Islet precursor cell (in vitro differentiated cells): Measurements from ENCODE around the gene VIL1.

ENCODE experiments used
- DNase-seq: peaks from one replicate; pipeline ENCODE4 v3.0.0-alpha.2; 2018

The VIL1 gene

GRCh38 chr2:218395456-218395825, 23.5 kb upstream of the VIL1 start:
- no peak for DNase-seq

GRCh38 chr2:218395826-218396687, 22.9 kb upstream of the VIL1 start:
- DNase-seq = peak; percentile 94

- DNase-seq = peak; percentile 83
These were observed 22.0 kb upstream of the VIL1 start for GRCh38 chr2:218396688-218397462.

- no peak for DNase-seq
These were observed 21.5 kb upstream of the VIL1 start for GRCh38 chr2:218397463-218397819.

- DNase-seq = peak; percentile 96
These were observed 21.0 kb upstream of the VIL1 start for GRCh38 chr2:218397820-218398436.

GRCh38 chr2:218398437-218399390, 20.2 kb upstream of the VIL1 start:
- DNase-seq = peak; percentile 83

GRCh38 chr2:218399391-218400166, 19.3 kb upstream of the VIL1 start, which contains the start of gene CTDSP1:
CTDSP1 (plus strand) TSS chr2:218399868; CDS start chr2:218400091, 223 bp downstream.
- peak; percentile 97 for DNase-seq

GRCh38 chr2:218400167-218400929, 18.6 kb upstream of the VIL1 start:
- DNase-seq = peak; percentile 76

- peak; percentile 67 for DNase-seq
These were observed 17.7 kb upstream of the VIL1 start for GRCh38 chr2:218400930-218401881.

GRCh38 chr2:218401890-218402289, 17.0 kb upstream of the VIL1 start:
- peak; percentile 53 for DNase-seq

- no peak for DNase-seq
These were observed 16.4 kb upstream of the VIL1 start for GRCh38 chr2:218402491-218402901.

- no peak for DNase-seq
These were observed 16.0 kb upstream of the VIL1 start for GRCh38 chr2:218402911-218403411.

- DNase-seq = no peak
These were observed 15.1 kb upstream of the VIL1 start for GRCh38 chr2:218403810-218404209.

- DNase-seq = peak; percentile 54
These were observed 14.4 kb upstream of the VIL1 start for GRCh38 chr2:218404351-218405085.

- DNase-seq = no peak
These were observed 13.7 kb upstream of the VIL1 start for GRCh38 chr2:218405086-218405745.

- no peak for DNase-seq
These were observed 13.1 kb upstream of the VIL1 start for GRCh38 chr2:218405746-218406208.

- DNase-seq = peak; percentile 99
These were observed 12.5 kb upstream of the VIL1 start for GRCh38 chr2:218406209-218406948.
